NB4 (cell line): ENCODE results near the gene NDUFA1.

Experiments used
- CTCF ChIP-seq: IDR thresholded peaks from one replicate; pipeline ENCODE4 v1.5.1; 2012; ENCODE audit warnings: low read depth, low read length
- MYC ChIP-seq: IDR thresholded peaks from 2 replicates; pipeline ENCODE4 v1.6.1; 2011; ENCODE audit warnings: low read depth, low read length

GRCh38 chrX:119919835-119920585 lies 48.4 kb downstream of the NDUFA1 start:
- TF ChIP-seq CTCF (no peak), MYC (no peak)
